ENCODE data around the gene BRAF.

Gene BRAF

GRCh38 chr7:140696680-140697446 lies 227.9 kb downstream of the BRAF start, which contains the start of gene NDUFB2:
NDUFB2 (plus strand) TSS chr7:140696708; CDS start chr7:140696745, 37 bp downstream.
- H3K4me3 ChIP-seq (ENCODE audit: low read depth, low read length), result peak within 1 kb of the TSS; percentile 87
- no peaks in the 10 kb centered on the region for H3K9me3 ChIP-seq (ENCODE audit: control insufficient read depth, insufficient read depth, low read depth, low read length)
- POLR2A ChIA-PET, result interaction anchor here (0.6 to 1.3 kb wide), 9 partner anchors 10 to 318 kb away, joined by 3 to 11 read pairs (median 4); partner anchors contain the start of gene MRPS33
- CTCF ChIA-PET, result no interaction called here
- peaks cover 0 to 44% of the 10 kb centered on the region in 2 experiments; a peak in 1 of 3 replicates for H3K36me3 ChIP-seq (ENCODE audit: control insufficient read depth in 2 of 2, insufficient read depth in 1 of 2, low read length in 2 of 2)
- H3K27ac ChIP-seq (ENCODE audit: extremely low read depth, low read depth, low read length), result peak within 1 kb of the TSS; percentile 79
- H3K4me1 ChIP-seq (ENCODE audit: control insufficient read depth, insufficient read depth, low read length), result no peaks in the 10 kb centered on the region
- peak; percentile 28; the same call in 1 of the 2 replicates for TF ChIP-seq BCL11A (tag by site-specific recombination; IDR thresholded peaks at IDR 0.05; ENCODE audit: low read depth)
- TF ChIP-seq ZNF140 (tag by site-specific recombination; IDR thresholded peaks at IDR 0.05), result no peak
- TF ChIP-seq KLF16 (tag by site-specific recombination; IDR thresholded peaks at IDR 0.05), result peak; percentile 68
- TF ChIP-seq ZFP69B (tag by site-specific recombination; IDR thresholded peaks at IDR 0.05), result no peak
- peak; percentile 81 for TF ChIP-seq YY2 (tag by site-specific recombination; IDR thresholded peaks at IDR 0.05)
- no peak for TF ChIP-seq ZNF664 (tag by site-specific recombination; IDR thresholded peaks at IDR 0.05)
- peak; percentile 49 for TF ChIP-seq ZNF394 (tag by site-specific recombination; IDR thresholded peaks at IDR 0.05; ENCODE audit: borderline replicate concordance)
- TF ChIP-seq ZNF248 (tag by site-specific recombination; IDR thresholded peaks at IDR 0.05), result no peak
- no peak for TF ChIP-seq ZNF654 (tag by site-specific recombination; IDR thresholded peaks at IDR 0.05; ENCODE audit: low read depth)
- TF ChIP-seq INSM2 (tag by site-specific recombination; IDR thresholded peaks at IDR 0.05), result peak; percentile 64; the same call in 1 of the 2 replicates
- TF ChIP-seq ZNF777 (tag by site-specific recombination; IDR thresholded peaks at IDR 0.05; ENCODE audit: borderline replicate concordance), result peak; percentile 85; the same call in 1 of the 2 replicates
- TF ChIP-seq SETDB1 (IDR thresholded peaks at IDR 0.05; ENCODE audit: insufficient read length, low read length), result no peak
- peak; percentile 74 for TF ChIP-seq ZNF341 (tag by site-specific recombination; IDR thresholded peaks at IDR 0.05; ENCODE audit: low read depth)
- TF ChIP-seq ZNF580 (tag by site-specific recombination; IDR thresholded peaks at IDR 0.05), result 0 out of 2 replicates have a peak, but pooled peaks have one; percentile 40
- no peak for TF ChIP-seq ZNF48 (tag by site-specific recombination; IDR thresholded peaks at IDR 0.05)
- peak; percentile 91 for TF ChIP-seq ZBTB17 (tag by site-specific recombination; IDR thresholded peaks at IDR 0.05)
- TF ChIP-seq ZNF138 (tag by site-specific recombination; IDR thresholded peaks at IDR 0.05; ENCODE audit: borderline replicate concordance), result no peak
- peak; percentile 63; the same call in 1 of the 2 replicates for TF ChIP-seq PRDM4 (tag by site-specific recombination; IDR thresholded peaks at IDR 0.05)
- no peak for TF ChIP-seq ZNF776 (tag by site-specific recombination; IDR thresholded peaks at IDR 0.05; ENCODE audit: borderline replicate concordance)
- 0 out of 2 replicates have a peak, but pooled peaks have one; percentile 75 for TF ChIP-seq ZSCAN23 (tag by site-specific recombination; IDR thresholded peaks at IDR 0.05)
- TF ChIP-seq, protein P1, sequence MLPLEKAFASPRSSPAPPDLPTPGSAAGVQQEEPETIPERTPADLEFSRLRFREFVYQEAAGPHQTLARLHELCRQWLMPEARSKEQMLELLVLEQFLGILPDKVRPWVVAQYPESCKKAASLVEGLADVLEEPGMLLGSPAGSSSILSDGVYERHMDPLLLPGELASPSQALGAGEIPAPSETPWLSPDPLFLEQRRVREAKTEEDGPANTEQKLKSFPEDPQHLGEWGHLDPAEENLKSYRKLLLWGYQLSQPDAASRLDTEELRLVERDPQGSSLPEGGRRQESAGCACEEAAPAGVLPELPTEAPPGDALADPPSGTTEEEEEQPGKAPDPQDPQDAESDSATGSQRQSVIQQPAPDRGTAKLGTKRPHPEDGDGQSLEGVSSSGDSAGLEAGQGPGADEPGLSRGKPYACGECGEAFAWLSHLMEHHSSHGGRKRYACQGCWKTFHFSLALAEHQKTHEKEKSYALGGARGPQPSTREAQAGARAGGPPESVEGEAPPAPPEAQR (tag by site-specific recombination; IDR thresholded peaks at IDR 0.05), result 0 out of 2 replicates have a peak, but pooled peaks have one; percentile 24
- TF ChIP-seq, protein P2, sequence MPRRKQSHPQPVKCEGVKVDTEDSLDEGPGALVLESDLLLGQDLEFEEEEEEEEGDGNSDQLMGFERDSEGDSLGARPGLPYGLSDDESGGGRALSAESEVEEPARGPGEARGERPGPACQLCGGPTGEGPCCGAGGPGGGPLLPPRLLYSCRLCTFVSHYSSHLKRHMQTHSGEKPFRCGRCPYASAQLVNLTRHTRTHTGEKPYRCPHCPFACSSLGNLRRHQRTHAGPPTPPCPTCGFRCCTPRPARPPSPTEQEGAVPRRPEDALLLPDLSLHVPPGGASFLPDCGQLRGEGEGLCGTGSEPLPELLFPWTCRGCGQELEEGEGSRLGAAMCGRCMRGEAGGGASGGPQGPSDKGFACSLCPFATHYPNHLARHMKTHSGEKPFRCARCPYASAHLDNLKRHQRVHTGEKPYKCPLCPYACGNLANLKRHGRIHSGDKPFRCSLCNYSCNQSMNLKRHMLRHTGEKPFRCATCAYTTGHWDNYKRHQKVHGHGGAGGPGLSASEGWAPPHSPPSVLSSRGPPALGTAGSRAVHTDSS (tag by site-specific recombination; IDR thresholded peaks at IDR 0.05), result no peak
- TF ChIP-seq, protein P3, sequence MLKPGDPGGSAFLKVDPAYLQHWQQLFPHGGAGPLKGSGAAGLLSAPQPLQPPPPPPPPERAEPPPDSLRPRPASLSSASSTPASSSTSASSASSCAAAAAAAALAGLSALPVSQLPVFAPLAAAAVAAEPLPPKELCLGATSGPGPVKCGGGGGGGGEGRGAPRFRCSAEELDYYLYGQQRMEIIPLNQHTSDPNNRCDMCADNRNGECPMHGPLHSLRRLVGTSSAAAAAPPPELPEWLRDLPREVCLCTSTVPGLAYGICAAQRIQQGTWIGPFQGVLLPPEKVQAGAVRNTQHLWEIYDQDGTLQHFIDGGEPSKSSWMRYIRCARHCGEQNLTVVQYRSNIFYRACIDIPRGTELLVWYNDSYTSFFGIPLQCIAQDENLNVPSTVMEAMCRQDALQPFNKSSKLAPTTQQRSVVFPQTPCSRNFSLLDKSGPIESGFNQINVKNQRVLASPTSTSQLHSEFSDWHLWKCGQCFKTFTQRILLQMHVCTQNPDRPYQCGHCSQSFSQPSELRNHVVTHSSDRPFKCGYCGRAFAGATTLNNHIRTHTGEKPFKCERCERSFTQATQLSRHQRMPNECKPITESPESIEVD (tag by site-specific recombination; IDR thresholded peaks at IDR 0.05), result no peak
- no peak for TF ChIP-seq ZNF292 (tag by site-specific recombination; IDR thresholded peaks at IDR 0.05; ENCODE audit: borderline replicate concordance, low read depth)
- TF ChIP-seq ZNF354C (tag by site-specific recombination; IDR thresholded peaks at IDR 0.05; ENCODE audit: borderline replicate concordance, low read depth), result no peak
- no peak for TF ChIP-seq HOXD13 (CRISPR knock-in tag; IDR thresholded peaks at IDR 0.05; ENCODE audit: borderline replicate concordance)
- no peak for TF ChIP-seq ZNF768 (tag by site-specific recombination; IDR thresholded peaks at IDR 0.05)
- peak; percentile 98 for TF ChIP-seq ZBTB48 (tag by site-specific recombination; IDR thresholded peaks at IDR 0.05)

Data from HEK293 (cell line).